H1 (cell line): ENCODE data around the gene ADARB2. TPM values are rescaled to one million over a fixed set of nuclear protein-coding genes. Genes with fewer than 3 reads are reported as not detected.

Source experiments
- E2F6 ChIP-seq: IDR thresholded peaks from 2 replicates; pipeline ENCODE4 v1.6.1; 2012; ENCODE audit warnings: inconsistent platforms
- EGR1 ChIP-seq: IDR thresholded peaks from 2 replicates; pipeline ENCODE4 v1.6.1; 2011; ENCODE audit warnings: low read depth, low read length, borderline replicate concordance
- FOSL1 ChIP-seq: IDR thresholded peaks from 2 replicates; pipeline ENCODE4 v1.6.1; 2011; ENCODE audit warnings: mild to moderate bottlenecking, low read depth, low read length, moderate library complexity; ENCODE audit not compliant: insufficient read depth
- RNF2 ChIP-seq: fragments of 200-900, 300-1000 bp; sonication (generic); IDR thresholded peaks from 2 replicates; pipeline ENCODE4 v1.7.1; 2016; ENCODE audit warnings: borderline replicate concordance, low read depth, mild to moderate bottlenecking, antibody characterized with exemption, low read length; ENCODE audit not compliant: poor library complexity, severe bottlenecking; ENCODE audit errors: missing control alignments
- RXRA ChIP-seq: IDR thresholded peaks from 2 replicates; pipeline ENCODE4 v1.6.1; 2011; ENCODE audit warnings: low read depth, mild to moderate bottlenecking, low read length, moderate library complexity; ENCODE audit not compliant: insufficient read depth
- SP1 ChIP-seq: IDR thresholded peaks from 2 replicates; pipeline ENCODE4 v1.6.1; 2011; ENCODE audit warnings: low read depth, low read length
- SP4 ChIP-seq: IDR thresholded peaks from 2 replicates; pipeline ENCODE4 v1.6.1; 2012; ENCODE audit warnings: low read length, inconsistent platforms
- polyA plus RNA-seq, 7 experiments: library from polyadenylated mRNA; depleted of rRNA in 3 of 7; stranded (reverse) in 5 of 7; unstranded in 2 of 7; fragments of >200 nt in 5 of 7; fragments of 200-250 nt in 2 of 7; gene quantifications; 1 replicate in 5 of 7; 2 replicates in 1 of 7; 4 replicates in 1 of 7; pipeline versions ENCODE4 v1.2.1 to v1.2.3, GENCODE V29; 2011 to 2013; ENCODE audit warnings: missing spikeins in 2 of 7, mixed read lengths in 2 of 7
- total RNA-seq: library from RNA; stranded (reverse); fragmentation: NEBNext Ultra II Directional; extraction: Animal tissue kit (Norgen Biotek cat#: 25700); gene quantifications from 2 replicates; pipeline ENCODE4 v1.2.1, GENCODE V29; 2021

ADARB2 gene
- total and polyA plus RNA-seq, 2 of the 8 experiments (the other 6 are each of a cell fraction or from before 2014, with no cell fraction given) = 2.2 to 2.8 TPM

- no peak for TF ChIP-seq E2F6
- no peak for TF ChIP-seq RNF2
- TF ChIP-seq SP4 = no peak
- no peak for TF ChIP-seq FOSL1
- TF ChIP-seq SP1 = no peak
- no peak for TF ChIP-seq RXRA
- no peak for TF ChIP-seq EGR1
Measured at GRCh38 chr10:1578392-1579140, 158.8 kb downstream of the ADARB2 start (continued).
